MCF 10A (cell line): ENCODE results near the gene LRRK1. TPM values are rescaled to one million over a fixed set of nuclear protein-coding genes. Genes with fewer than 3 reads are reported as not detected.

ENCODE experiments used
- BruUV-seq: library from RNA; stranded (reverse); fragments of 400-500 nt; replicated peaks from 2 replicates; lab custom pipeline; 2021; lab: Mats Ljungman, UMichigan
- CTCF ChIA-PET: fragments of 300-600 bp; sonication (Branson Sonifier 250); formaldehyde crosslinking; extraction: SDS; loops from one replicate; lab custom pipeline; 2021; ENCODE audit warnings: antibody characterized with exemption, inconsistent platforms; lab: Yijun Ruan, JAX
- POLR2A ChIA-PET: fragments of 300-600, 350-650 bp; sonication (Branson Sonifier 250); formaldehyde crosslinking; extraction: SDS; loops from one replicate; lab custom pipeline; 2020; ENCODE audit warnings: antibody characterized with exemption, inconsistent platforms; lab: Yijun Ruan, JAX
- DNase-seq: peaks from one replicate; pipeline ENCODE4 v3.0.0-alpha.2; 2018; ENCODE audit not compliant: unreplicated experiment
- H3K27ac Mint-ChIP-seq: one replicate; pipeline ENCODE4 v1.8.0; 2022; ENCODE audit warnings: mild to moderate bottlenecking, low read depth, mixed read lengths; ENCODE audit not compliant: unreplicated experiment
- H3K27me3 Mint-ChIP-seq: one replicate; pipeline ENCODE4 v1.8.0; 2022; ENCODE audit warnings: mixed read lengths; ENCODE audit not compliant: insufficient read depth, unreplicated experiment
- H3K36me3 Mint-ChIP-seq: one replicate; pipeline ENCODE4 v1.8.0; 2022; ENCODE audit warnings: mild to moderate bottlenecking, moderate library complexity, mixed read lengths; ENCODE audit not compliant: insufficient read depth, unreplicated experiment
- H3K4me1 Mint-ChIP-seq: one replicate; pipeline ENCODE4 v1.8.0; 2022; ENCODE audit warnings: mixed read lengths; ENCODE audit not compliant: insufficient read depth, unreplicated experiment
- H3K4me3 Mint-ChIP-seq: one replicate; pipeline ENCODE4 v1.8.0; 2022; ENCODE audit warnings: mild to moderate bottlenecking, moderate library complexity, mixed read lengths; ENCODE audit not compliant: unreplicated experiment
- H3K9me3 Mint-ChIP-seq: one replicate; pipeline ENCODE4 v1.8.0; 2022; ENCODE audit warnings: mixed read lengths; ENCODE audit not compliant: unreplicated experiment
- CTCF ChIP-seq: fragments of 200-600 bp; IDR thresholded peaks from one replicate; pipeline ENCODE4 v1.8.0; 2022; ENCODE audit warnings: antibody characterized with exemption, mild to moderate bottlenecking; ENCODE audit not compliant: unreplicated experiment
- intact Hi-C: fragments of 100-400 bp; cut with micrococcal nuclease; formaldehyde crosslinking; loops from 2 replicates; pipeline ENCODE4 v1.14.1; 2022
- total RNA-seq: library from RNA; stranded (reverse); gene quantifications from 2 replicates; pipeline ENCODE4 v1.2.3, GENCODE V29; 2022

Gene LRRK1
- total RNA-seq, 1 experiment from 2014 or later = 15.4 TPM

GRCh38 chr15:100952566-100952965 is 33.4 kb downstream of the LRRK1 start:
- Mint-ChIP-seq H3K36me3 (peaks cover 3% of the 10 kb centered on the region), H3K4me3 (no peak overlapping the region), H3K27me3 (no peaks in the 10 kb centered on the region), H3K4me1 (no peaks in the 10 kb centered on the region), H3K27ac (no peak overlapping the region), H3K9me3 (no peaks in the 10 kb centered on the region)
- ChIA-PET POLR2A (no interaction called here), CTCF (no interaction called here)
- BruUV-seq = no TSS peak
- intact Hi-C loops = no loop called here
- TF ChIP-seq CTCF = no peak
- no peak for DNase-seq

GRCh38 chr15:100958326-100959065 is 39.3 kb downstream of the LRRK1 start:
- intact Hi-C loops = no loop called here
- DNase-seq = no peak
- no TSS peak for BruUV-seq

GRCh38 chr15:100959066-100960050 is 40.2 kb downstream of the LRRK1 start:
- no TSS peak for BruUV-seq
- Mint-ChIP-seq H3K27me3 (no peaks in the 10 kb centered on the region), H3K9me3 (no peaks in the 10 kb centered on the region), H3K4me1 (no peaks in the 10 kb centered on the region), H3K4me3 (no peak overlapping the region), H3K27ac (no peak overlapping the region), H3K36me3 (peaks cover 6% of the 10 kb centered on the region)
- ChIA-PET POLR2A (no interaction called here), CTCF (no interaction called here)
- no peak for TF ChIP-seq CTCF
- intact Hi-C loops = no loop called here
- DNase-seq = no peak

More at GRCh38 chr15:100958326-100959065, 39.3 kb downstream of the LRRK1 start:
- Mint-ChIP-seq H3K27me3 (no peaks in the 10 kb centered on the region), H3K4me3 (no peak overlapping the region), H3K9me3 (no peaks in the 10 kb centered on the region), H3K36me3 (peaks cover 6% of the 10 kb centered on the region), H3K4me1 (no peaks in the 10 kb centered on the region), H3K27ac (no peak overlapping the region)
- ChIA-PET CTCF (interaction anchor here (1.1 kb wide), 1 partner anchor 41 kb away, joined by 3 read pairs; no protein-coding TSS in a partner anchor), POLR2A (no interaction called here)
- no peak for TF ChIP-seq CTCF

GRCh38 chr15:100966997-100967396 is 47.8 kb downstream of the LRRK1 start:
- Mint-ChIP-seq H3K9me3 (peaks cover 7% of the 10 kb centered on the region), H3K4me1 (no peaks in the 10 kb centered on the region), H3K4me3 (no peak overlapping the region), H3K36me3 (no peaks in the 10 kb centered on the region), H3K27ac (no peak overlapping the region), H3K27me3 (no peaks in the 10 kb centered on the region)
- ChIA-PET CTCF (no interaction called here), POLR2A (no interaction called here)
- DNase-seq = no peak
- intact Hi-C loops = no loop called here
- TF ChIP-seq CTCF = no peak
- no TSS peak for BruUV-seq
